T-helper 1 cell (primary cell): Measurements from ENCODE around the gene GABPB2.

ENCODE experiments used
- DNase-seq, 5 donors: peaks; one replicate each; pipeline ENCODE4 v3.0.0-alpha.2; 2012 to 2020

Gene GABPB2

DNA sequence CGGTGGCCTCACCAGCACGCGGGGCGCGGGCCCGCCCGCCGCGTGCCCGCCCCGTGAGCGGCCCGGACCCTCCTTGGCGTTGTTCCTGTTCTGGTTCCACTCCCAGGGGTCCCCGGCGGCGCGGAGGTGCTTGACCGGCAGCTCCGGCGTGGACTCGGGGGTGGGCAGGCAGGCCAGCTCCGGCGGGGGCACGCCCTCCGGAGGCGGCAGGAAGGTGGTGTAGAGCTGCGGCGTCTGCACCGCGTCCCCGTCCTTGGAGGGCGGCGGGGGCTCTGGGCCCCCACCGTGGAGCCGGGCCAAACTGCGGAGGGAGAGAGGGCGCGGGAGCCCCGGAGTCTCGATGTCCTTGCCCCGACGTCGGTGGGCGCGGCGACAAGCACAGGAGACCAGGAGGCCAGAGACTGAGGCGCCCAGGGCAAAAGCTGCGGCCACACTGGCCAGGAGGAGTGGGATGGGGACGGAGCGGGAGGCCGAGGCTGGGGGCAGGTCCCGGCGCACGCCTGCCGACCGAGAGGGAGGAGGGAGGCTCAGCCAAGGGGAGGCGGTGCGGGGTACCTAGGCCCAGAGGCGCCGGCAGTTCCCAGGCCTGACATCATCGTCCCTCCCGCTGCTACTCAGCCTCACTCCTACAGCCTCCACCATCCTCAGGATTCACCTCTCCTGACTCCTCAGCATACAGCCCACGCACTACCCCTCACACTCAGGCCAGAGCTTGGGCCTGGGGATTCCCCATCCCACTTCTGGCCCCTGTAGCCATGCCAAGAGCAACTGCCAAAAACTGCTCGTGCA is 62.7 kb downstream of the GABPB2 start:
- DNase-seq = no peak

DNA sequence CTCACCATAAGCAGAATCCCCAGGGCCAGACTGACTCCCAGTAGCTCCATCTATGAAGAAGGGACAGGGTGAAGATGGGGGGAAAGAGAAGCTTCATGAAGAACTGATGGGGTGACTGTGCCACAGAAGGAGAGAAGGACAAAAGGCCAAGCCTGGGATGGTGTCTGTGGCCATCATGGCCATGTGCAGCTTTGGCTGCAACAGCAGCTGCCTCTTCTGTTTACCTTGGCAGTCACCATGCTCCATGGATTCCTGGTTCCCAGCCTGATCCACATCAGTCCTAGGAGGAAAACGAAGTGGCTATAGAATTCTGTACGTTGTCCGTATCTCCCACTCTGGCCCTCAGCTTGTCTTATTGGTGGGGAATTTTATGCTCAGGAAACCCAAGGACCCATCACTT is 63.8 kb downstream of the GABPB2 start:
- DNase-seq = no peak

DNA sequence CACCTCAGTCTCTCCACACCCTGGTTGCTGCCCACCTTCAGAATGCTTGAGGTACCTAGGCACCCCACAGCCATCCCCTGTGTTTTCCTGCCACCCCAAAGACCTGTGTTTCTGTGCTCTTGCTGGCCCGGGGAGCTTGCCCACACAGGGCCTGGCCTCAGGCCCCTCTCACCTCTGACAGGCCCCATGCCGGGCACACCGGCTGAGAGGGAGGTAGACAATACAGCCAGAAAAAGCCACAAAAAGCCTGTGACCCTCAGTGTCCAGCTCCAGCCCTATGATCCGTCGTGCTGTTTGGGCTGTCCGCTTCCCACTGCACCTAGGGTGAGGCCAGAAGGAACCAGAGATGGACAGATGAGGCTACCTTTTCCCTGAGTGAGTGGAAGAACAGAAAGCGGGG is 64.4 kb downstream of the GABPB2 start:
- no peak for DNase-seq

DNA sequence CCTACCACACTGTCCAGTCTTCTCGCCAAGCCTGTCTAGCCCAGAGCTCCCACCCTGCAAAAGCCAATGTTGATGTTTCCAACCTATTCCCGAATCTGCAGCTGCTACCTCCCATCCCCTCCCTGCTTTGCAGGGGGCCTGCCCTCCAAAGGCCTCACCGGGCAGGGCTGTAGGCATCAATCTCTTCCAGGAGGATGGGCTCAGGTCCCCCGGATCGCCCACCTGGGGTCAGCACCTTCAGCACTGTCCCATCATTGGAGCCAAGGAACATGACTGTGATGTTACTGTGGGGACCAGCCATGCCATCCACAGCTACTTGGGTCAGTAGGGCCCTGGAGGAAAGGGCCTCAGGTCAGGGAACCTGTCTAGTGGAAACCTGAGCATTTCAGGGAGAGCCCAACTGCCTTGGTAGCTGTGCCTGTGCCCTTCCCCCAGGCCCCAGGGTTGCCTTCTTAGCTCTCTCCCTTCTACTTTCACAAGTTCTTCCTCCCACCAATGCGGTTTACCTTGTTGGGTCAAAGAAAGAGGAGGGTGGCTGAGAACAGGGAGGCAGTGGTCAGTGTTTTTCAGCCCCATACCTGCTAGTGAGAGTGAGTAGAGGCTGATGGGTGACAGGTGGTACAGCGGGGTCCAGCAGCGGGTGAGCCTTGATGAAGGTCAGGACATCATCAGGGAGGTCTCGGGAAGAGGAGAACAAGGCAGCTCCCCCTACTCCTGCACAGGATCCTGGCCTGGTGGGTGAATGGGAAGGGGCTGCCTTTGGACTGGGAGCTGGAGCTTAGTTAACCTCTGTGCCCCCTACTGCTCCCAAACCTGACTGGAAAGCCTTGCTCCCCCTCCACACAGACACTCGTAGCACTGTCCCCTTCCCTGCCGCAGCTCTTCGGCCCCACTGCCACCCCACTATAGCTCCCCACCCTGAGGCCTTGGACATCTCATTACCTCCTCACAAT is 65.1 kb downstream of the GABPB2 start:
- DNase-seq = no peak

DNA sequence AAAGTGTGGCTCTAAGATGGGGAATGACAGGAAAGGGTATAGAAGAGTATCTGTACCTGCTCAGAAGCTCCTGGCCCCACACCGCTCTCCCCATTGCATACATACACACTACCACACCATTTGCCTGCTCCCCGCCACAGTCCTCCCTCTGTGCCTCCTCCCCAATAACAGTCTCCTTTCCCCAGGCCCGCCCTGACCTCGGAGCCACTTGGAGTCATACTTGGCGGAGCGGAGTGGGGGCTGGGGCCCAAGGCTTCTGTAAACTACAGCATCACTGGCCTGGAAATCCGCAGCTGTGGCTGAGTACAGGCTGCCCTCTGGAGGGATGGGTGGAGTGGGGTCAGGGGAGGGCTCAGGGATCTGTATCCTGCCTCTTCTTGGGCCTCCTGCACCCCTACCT is 67.2 kb downstream of the GABPB2 start:
- no peak for DNase-seq

DNA sequence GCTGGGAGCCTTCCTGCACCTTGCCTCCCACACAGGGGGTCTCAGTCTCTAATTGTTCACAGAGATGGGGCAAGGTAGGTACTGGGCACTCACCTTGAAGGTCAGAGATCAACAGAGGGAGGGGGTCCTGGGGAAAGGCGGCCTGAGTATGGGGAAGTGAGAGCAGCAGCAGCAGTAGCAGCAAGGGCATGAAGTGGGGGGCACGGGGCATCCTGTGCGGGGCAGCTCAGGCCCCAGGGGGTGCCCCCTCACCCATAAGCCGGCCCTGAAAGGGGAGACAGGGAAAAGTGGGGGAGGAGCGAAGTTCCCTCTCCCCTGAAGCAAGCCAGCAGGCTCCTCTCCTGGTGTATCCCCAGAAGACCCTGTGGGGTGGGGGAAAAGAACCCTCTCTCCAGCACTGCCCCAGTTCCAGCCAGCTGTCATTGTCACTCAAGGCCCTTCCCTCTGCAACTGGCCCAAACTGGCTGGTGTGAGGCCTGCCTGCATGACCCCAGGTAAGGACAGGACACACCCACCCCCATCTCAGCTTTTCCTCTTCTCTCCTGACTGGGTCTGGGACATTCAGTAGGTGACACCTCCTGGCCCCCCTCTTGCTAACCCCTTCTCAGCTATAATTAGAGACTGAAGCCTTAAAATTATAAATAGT is 72.0 kb downstream of the GABPB2 start:
- DNase-seq = no peak

DNA sequence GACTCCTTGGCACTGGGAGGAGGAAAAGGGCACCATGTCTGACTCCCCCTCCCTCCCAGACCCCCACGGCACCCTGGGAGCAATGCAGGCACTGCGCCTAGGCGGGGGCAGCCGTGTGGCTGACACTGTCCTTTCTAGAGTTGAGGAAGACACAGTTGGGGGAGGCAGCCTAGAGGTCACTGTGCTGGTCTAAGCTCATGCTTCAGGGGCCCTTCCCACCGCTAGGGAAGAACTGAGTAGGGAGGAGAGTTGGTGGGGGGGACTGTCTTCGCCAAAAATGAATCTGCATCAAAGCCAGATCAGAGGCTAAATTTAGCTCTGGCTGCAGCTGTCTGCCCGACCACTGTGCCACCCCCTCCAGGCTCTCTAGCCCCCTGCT is 72.5 kb downstream of the GABPB2 start:
- DNase-seq = no peak

DNA sequence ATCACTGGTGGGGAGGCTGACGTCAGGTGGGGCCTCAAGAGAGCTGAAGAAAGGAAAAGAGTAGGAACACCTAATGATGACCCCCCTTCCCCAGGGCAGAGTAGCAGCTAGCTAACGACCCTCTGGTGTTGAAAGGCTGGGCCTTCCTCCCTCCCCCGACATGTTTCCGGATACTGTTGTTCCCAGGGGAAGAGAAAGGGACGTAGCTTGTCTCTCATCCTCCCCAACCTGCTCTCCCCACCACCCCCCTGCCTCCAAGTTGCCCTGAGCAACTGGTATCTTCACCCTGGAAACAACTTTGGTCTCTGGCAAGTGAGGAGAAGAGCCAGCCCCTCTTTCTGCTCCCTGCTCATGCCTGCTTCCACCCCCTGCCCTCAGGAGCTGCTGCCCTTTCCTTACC is 73.4 kb downstream of the GABPB2 start:
- DNase-seq = no peak

DNA sequence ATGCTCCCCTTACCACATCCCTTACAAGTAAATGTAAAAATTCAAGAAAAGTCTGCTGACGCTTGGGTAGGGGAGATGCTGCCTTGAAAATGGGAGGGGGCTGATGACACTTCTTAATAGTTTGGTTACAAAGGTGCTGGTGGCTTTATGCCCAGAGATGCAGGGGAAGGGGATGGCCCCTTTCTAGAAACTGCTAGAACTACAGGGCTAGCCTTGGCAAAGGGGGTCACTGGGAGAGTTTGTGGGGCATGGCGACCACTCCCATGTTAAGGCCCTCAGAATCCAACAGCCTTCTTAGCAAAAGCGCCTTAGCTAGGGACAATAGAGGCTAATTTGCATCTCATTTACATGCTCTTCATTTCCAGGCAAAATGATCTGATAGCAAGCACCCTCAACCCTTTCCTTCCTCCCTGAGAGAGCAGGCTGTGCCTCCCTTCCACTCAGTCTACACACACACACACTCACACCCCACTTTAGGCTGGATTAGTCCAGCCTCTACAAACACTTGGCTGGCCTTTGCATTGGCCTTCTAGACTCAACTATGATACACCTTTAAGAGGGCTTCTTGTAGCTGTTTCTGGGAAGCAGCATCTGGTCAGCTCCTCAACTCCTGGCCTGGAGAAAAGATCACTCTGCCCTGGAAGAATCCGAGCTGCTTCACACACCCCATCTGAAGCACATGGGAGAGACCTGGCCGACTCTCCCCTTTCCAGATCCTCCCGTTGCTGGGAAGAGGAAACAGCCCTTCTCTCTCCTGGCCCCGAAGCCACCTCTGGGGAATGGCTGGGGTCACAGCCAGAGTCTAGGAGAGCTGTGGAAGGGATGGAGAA is 74.1 kb downstream of the GABPB2 start:
- no peak for DNase-seq

DNA sequence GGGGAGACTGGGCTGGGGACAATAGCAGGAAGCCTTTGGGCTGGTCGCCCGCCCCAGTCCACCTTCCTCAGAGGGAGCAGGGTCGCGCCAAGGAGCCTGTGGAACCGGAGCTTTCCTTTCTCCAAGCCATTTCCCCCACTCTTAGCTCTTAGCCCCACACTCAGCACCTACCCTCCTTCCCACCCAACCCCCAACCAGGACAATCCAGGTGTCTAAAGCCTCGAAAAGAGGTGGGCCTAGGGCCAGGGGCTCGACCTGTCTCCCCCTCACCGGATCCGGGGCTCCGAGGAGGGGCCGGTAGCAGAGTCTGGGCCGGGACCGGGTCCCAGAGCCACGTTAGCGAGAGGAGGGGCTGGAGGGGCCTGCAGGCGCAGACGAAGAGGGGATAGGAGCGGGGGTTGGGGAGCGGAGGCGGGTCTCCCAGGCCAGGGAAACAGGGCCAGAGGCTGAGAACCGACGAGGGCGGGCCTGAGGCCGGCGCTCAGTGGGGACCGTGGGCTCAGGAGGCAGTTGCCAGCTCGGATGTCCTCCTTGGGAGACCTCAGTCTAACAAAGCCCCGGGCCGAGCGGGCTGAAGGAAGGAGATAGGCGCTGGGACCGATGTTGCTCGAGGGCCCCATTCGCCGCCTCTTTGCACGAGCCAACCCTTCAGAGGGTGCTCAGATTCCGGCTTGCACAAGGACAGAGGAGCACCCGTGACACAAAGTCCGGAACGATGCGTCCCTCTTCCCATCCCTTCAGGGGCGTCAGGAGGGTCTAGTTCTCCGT is 74.9 kb downstream of the GABPB2 start:
- no peak for DNase-seq

DNA sequence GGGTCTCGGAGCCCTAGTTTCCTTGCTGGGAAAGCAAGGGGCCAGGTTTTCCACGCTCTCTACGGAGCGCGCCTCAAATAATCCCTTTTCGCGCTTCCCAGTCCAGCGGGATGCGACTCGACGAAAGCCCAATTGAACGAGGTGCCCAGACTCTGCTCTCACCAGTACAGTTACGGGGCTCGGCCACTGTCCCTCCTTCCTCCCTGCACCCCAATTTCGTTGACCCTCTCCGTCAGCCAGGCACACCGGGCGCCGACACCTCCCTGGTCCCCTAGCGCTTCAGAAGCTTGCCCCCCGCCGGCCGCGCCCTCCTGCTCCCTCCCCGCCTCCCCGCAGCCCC is 75.5 kb downstream of the GABPB2 start:
- DNase-seq = no peak

DNA sequence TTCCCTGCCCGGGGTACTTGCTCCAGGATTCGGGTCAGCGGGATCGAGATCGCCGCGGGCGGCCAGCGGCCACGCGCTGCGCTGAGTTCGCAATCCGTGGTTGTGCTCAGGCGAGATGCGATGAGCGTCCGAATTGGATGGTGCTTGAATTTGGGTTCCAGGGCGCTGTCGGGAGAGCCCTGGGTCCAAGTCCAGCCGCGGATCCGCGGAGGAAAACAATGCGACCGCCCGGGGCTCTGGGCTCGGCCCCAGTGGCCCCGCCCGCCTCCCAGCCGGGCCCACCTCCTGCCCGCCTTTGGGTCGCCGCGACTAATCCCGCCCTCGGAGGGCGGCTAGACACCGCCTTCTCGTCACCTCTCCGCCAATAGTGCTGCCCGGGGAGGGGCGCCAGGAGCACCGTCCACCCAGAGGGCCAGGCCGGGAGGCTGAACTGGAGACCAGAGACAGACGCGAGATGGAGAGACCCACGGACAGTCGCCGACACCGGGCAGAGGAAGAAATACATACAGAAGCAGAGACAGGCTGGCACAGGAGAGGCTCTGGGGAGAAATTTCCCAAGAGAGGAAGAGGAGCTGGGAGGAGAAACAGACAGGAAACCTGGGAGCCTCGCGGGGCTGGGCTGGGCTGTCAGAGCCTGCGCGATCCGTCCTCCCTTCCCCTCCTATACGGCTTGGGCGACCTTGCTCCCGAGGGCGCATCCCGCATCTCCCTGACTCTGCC is 76.0 kb downstream of the GABPB2 start, which contains the start of gene SEMA6C:
Gene SEMA6C, minus strand, starts transcription at position 220 of the 720 bp plus-strand sequence. CDS start 4,010 bp downstream, outside the sequence.
- peak; percentile 71 to 87 (median 81) for DNase-seq

DNA sequence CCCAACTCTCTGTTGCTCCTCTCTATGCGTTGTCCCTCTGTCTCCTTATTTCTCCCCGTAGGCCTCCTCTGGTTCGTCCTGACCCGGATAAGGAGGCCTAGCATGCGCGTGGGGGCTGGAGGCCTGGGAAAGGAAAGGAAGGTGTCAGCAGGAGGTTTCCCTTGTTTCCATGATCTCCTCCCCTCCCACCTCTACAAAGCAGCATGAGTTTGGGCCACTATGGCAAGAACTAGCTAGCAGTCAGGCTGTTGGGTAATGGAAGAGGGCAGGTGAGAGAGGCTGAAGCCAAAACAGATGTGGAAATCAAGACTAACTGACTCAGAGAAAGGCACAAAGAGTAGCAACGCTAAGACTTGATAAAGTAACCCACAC is 76.6 kb downstream of the GABPB2 start:
- no peak for DNase-seq

DNA sequence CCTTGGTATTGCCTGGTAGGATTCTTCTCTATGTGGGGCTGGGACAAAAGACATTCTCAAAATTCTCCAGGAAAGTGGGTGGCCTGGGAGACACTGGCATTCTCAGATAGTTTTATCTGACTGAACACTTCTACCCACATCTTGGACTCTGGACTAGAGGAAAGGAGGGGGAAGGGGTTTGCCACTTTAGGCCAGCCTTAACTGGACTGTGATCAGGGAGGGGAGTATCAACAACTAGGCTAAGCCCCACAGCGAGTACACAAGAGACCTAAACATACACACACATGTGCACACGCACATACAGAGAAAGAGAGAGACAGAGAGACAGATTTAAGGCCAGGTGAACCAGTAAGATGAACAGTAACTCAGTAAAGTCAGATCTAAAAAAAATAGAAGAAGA is 77.1 kb downstream of the GABPB2 start:
- no peak for DNase-seq

DNA sequence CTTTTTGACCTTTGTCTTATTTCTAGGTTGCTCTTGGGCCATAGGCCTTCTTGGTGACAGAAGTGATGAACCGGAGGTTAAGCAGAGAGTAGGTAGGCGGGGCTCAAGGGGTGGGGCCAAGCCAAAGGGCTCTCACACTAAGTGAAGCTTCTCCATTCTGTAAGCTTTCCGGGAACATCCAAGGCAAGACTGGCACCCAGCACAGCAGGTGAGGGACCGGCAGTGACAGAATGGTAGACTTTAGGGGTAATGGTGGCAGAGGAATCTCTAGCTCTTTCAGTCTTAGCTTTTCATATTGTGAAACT is 85.9 kb downstream of the GABPB2 start, which contains the start of gene TNFAIP8L2:
Gene TNFAIP8L2, plus strand, starts transcription at position 135 of the 305 bp plus-strand sequence. CDS start 2,049 bp downstream, outside the sequence.
- peak; percentile 54 to 84 (median 63) for DNase-seq

DNA sequence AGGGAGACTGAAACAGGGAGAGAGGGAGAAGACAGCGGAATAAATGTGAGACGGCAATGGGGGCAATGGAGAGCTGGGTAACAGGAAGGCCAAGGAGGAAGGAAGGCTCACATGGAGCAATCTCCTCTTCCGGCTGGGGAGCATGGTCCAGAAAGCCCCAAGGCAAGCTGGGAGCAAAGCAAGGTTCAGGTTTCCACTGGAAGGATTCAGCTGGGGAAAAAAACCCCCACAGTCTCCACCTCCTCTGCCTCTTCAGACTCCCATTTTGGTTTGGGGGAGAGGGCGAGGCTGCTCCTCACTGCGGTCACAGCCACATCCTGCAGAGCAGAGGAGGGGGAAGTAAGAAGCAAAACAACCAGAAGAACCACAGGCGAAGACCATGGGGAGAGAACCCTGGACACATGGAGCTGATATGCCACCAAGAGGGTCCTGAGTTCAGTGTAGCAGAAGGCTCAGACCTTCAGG is 86.5 kb downstream of the GABPB2 start:
- peak in 4 of 5 donors; percentile 40 to 80 (median 48) for DNase-seq

DNA sequence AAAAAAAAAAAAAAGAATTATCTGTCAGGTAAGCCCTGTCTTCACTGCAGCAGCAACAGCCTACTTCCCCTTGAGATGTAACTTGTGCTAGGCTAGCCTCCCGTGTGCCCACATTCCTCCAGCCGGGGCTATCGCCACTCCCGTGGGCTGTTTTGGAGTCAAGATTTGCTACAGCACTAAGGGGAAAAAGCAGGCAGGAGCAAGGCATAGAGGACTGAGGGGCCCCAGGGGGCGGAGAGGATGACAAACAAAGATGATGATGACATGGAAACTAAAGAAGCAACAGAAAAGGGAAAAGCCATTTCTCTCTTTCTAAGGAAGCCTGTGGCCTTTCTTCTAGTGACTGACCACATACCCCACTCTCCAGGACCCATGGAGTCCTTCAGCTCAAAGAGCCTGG is 87.8 kb downstream of the GABPB2 start:
- DNase-seq = no peak

DNA sequence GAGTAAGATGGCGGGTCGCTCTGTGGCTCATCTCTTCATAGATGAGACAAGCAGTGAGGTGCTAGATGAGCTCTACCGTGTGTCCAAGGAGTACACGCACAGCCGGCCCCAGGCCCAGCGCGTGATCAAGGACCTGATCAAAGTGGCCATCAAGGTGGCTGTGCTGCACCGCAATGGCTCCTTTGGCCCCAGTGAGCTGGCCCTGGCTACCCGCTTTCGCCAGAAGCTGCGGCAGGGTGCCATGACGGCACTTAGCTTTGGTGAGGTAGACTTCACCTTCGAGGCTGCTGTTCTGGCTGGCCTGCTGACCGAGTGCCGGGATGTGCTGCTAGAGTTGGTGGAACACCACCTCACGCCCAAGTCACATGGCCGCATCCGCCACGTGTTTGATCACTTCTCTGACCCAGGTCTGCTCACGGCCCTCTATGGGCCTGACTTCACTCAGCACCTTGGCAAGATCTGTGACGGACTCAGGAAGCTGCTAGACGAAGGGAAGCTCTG is 88.2 kb downstream of the GABPB2 start:
- no peak for DNase-seq

DNA sequence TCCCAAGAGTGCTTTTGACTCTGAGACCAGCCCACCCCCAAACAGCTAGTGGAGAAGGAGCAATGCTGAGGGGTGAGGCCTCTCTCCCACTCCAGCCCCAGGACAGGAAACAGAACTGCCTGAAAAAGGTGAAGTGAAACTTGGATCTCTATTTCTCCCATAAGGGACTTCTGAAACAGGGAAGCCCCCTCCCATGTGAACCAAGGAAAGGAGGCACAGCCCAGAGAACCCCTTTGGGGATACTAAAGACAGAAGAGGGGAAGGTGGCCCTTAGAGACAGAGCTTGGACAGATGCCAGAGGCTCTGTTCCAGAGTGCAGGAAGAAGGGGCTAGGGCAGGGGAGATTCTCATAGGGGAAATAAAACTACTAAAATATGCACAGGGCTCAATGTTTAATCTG is 88.8 kb downstream of the GABPB2 start:
- no peak for DNase-seq

DNA sequence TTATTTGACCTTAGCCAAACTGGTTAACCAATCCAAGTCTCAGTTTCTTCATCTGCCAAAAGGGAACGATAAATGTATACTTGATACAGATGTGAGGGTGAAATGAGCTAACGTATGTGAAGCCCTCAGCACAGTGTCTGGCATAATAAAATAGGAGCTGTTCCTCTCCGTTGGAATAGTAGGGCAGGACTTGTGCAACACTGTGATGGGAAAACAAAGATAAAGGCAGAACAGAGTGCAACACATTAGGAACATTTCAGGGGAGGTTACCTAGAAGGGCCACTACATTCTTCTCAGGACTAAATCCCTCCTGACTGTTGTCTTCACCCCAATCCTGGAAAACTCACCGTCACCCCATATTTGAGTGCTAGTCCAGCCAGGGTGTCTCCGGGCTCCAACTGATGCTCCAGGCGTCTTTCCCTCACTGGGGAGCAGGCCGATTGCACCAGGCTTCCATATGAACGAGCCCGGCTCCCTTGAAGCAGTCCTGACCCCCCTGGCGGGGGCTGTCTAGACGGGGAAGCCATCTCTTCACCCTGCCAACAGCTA is 94.2 kb downstream of the GABPB2 start:
- DNase-seq = no peak
